Neural crest cell (in vitro differentiated cells): ENCODE results near the gene TADA2A. TPM values are rescaled to one million over a fixed set of nuclear protein-coding genes. Genes with fewer than 3 reads are reported as not detected.

Source experiments
- DNase-seq: peaks from one replicate; pipeline ENCODE4 v3.0.0; 2021; ENCODE audit warnings: low read depth, mixed read lengths, low spot score
- H3K27ac Mint-ChIP-seq: one replicate; pipeline ENCODE4 v1.8.0; 2021; ENCODE audit warnings: mild to moderate bottlenecking, mixed read lengths; ENCODE audit not compliant: unreplicated experiment
- H3K27me3 Mint-ChIP-seq: 2 replicates; pipeline ENCODE4 v1.8.0; 2021; ENCODE audit warnings: low read depth, mild to moderate bottlenecking, mixed read lengths
- H3K36me3 Mint-ChIP-seq: 2 replicates; pipeline ENCODE4 v1.8.0; 2021; ENCODE audit warnings: low read depth, mild to moderate bottlenecking, mixed read lengths
- H3K4me1 Mint-ChIP-seq: 2 replicates; pipeline ENCODE4 v1.8.0; 2021; ENCODE audit warnings: mixed read lengths
- H3K4me3 Mint-ChIP-seq: one replicate; pipeline ENCODE4 v1.8.0; 2021; ENCODE audit warnings: mild to moderate bottlenecking, mixed read lengths
- H3K9me3 Mint-ChIP-seq: 2 replicates; pipeline ENCODE4 v1.8.0; 2021; ENCODE audit warnings: mixed read lengths
- total RNA-seq: library from RNA; stranded (reverse); gene quantifications from 2 replicates; pipeline ENCODE4 v1.2.1, GENCODE V29; 2021
- TF ChIP-seq, protein P1 (sequence below): fragments of 200-600 bp; sonication (generic); conservative IDR thresholded peaks from 2 replicates; pipeline ENCODE4 v1.5.0; 2021; ENCODE audit warnings: antibody characterized with exemption, mild to moderate bottlenecking

Gene TADA2A
- total RNA-seq, 1 donor from 2014 or later = 36.5 TPM

DNA sequence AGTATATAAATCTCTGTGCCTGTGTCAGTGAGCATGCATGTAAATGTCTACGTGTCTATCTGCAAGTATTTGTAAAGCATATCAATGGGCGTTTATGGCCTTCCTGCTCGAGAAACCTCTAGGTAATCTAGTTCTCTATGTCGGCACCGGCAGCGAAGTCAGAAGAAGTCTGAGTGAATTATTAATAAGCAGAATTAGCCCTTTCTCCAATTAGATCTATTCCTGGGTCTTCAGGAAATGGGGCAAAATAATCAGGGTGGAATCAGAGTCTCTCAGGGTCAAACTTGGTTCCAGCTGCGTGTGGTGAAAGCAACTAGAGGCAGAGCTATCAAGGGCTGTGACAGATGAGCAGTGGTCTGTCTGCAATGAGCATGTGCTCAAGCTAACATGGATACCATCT lies 31.0 kb upstream of the TADA2A start, which contains the start of gene C17orf78:
C17orf78 (plus strand) TSS at position 280 of the 400 bp plus-strand sequence; CDS start at position 388, 108 bp downstream.
- H3K4me1 Mint-ChIP-seq = peaks cover 6% of the 10 kb centered on the region
- H3K36me3 Mint-ChIP-seq = no peaks in the 10 kb centered on the region
- H3K4me3 Mint-ChIP-seq = no peak within 1 kb of the TSS
- TF ChIP-seq, protein P1, sequence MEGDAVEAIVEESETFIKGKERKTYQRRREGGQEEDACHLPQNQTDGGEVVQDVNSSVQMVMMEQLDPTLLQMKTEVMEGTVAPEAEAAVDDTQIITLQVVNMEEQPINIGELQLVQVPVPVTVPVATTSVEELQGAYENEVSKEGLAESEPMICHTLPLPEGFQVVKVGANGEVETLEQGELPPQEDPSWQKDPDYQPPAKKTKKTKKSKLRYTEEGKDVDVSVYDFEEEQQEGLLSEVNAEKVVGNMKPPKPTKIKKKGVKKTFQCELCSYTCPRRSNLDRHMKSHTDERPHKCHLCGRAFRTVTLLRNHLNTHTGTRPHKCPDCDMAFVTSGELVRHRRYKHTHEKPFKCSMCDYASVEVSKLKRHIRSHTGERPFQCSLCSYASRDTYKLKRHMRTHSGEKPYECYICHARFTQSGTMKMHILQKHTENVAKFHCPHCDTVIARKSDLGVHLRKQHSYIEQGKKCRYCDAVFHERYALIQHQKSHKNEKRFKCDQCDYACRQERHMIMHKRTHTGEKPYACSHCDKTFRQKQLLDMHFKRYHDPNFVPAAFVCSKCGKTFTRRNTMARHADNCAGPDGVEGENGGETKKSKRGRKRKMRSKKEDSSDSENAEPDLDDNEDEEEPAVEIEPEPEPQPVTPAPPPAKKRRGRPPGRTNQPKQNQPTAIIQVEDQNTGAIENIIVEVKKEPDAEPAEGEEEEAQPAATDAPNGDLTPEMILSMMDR = no peak
- no peak for DNase-seq
- no peaks in the 10 kb centered on the region for H3K9me3 Mint-ChIP-seq
- H3K27ac Mint-ChIP-seq = no peak within 1 kb of the TSS
- no peaks in the 10 kb centered on the region for H3K27me3 Mint-ChIP-seq

DNA sequence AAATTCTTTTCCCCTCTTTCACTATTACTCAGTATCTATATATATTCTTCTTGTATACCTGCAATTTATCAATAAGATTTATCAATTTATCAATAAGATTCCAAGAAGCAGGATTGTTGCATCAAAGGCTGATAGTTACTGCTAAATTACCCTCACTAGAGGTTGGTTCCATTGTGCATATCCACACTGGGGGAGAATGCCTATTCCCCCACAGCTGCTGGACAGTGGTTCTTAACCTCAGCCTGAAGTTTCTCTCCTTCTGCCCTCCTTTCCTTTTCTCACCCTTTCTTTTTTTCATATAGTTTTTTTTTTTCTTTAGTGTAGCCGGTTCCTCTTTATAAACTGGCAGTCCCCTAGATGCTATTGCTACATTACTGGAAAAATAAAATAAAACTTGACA lies 24.6 kb upstream of the TADA2A start:
- H3K27ac Mint-ChIP-seq = no peak overlapping the region

DNA sequence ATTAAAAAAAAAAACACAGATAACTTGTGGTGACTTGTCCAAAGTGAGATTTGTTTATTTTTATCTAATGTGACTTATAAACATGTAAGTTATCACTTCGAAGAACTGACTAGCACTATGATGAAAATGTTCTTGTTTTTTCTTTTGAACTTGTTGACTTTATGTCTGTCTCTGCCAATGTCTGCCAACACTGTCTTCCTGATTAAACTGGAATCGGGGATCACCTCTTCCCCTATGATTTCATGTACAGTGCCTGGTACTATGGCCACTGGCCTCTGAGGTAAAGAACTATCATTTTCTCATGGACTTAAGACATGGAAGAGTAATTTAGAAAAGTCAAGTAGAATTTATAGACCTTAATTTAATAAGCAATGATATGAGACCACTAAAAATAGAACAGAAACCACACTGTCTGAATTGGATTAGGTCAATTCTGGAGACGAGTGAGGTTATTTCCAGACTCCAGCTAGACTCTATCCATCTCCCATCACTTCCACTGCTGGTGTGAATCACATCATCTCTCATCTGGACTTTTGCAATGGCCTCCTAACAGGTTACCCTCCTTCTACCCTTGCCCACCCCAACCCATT lies 22.0 kb upstream of the TADA2A start:
- Mint-ChIP-seq H3K27me3 (no peaks in the 10 kb centered on the region), H3K36me3 (peaks cover 4% of the 10 kb centered on the region), H3K9me3 (no peaks in the 10 kb centered on the region), H3K27ac (no peak overlapping the region), H3K4me1 (peaks cover 4% of the 10 kb centered on the region), H3K4me3 (no peak overlapping the region)
- no peak for DNase-seq
- TF ChIP-seq, protein P1 = no peak

More for the DNA sequence above, 24.6 kb upstream of the TADA2A start:
- DNase-seq = no peak
- TF ChIP-seq, protein P1 = no peak
- H3K27me3 Mint-ChIP-seq = no peaks in the 10 kb centered on the region
- peaks cover 4% of the 10 kb centered on the region for H3K36me3 Mint-ChIP-seq
- no peak overlapping the region for H3K4me3 Mint-ChIP-seq
- H3K9me3 Mint-ChIP-seq = no peaks in the 10 kb centered on the region
- peaks cover 4% of the 10 kb centered on the region for H3K4me1 Mint-ChIP-seq

DNA sequence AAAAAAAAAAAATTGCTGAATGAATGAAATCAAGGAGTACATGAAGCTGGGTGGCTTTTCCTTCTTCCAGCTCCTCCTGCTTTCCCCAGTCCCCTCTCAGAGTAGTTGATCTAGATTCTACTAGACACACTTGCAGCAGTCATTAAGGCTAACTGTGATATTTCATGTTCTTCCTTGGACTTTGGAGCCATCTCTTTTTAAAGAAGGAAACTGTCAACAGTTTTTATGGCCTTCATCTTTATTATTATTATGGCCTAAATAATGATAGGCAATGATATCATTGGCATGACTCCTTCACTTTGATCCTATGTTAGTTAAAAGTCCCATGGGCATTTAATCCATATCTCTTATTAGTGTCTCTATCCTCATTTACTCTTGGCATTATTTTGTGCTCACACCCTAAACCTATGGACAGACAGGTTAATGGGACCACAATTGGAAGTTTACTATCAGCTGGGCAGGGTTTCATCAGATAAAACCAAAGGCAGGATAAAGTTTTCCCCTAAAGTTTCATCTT lies 21.2 kb upstream of the TADA2A start:
- Mint-ChIP-seq H3K9me3 (no peaks in the 10 kb centered on the region), H3K27me3 (no peaks in the 10 kb centered on the region), H3K36me3 (peaks cover 4% of the 10 kb centered on the region), H3K4me3 (no peak overlapping the region), H3K27ac (no peak overlapping the region), H3K4me1 (peaks cover 4% of the 10 kb centered on the region)
- TF ChIP-seq, protein P1 = no peak
- no peak for DNase-seq

DNA sequence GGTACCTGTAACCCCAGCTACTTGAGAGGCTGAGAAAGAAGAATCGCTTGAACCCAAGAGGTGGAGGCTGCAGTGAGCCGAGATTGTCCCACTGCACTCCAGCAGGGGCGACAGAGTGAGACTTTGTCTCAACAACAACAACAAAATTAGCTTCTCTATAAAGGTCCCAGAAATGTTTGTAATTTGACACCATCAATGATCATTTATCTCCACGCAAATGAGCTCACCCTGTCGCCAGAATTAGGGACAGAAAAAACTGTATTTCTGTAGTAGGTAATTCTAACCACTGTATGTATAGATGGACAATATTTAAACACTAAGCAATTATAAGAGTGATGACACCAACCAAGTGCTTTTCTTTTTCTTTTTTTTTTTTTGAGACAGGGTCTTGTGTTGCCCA lies 20.2 kb upstream of the TADA2A start:
- H3K27me3 Mint-ChIP-seq = no peaks in the 10 kb centered on the region
- no peak overlapping the region for H3K4me3 Mint-ChIP-seq
- no peak overlapping the region for H3K27ac Mint-ChIP-seq
- peaks cover 4% of the 10 kb centered on the region for H3K4me1 Mint-ChIP-seq
- no peaks in the 10 kb centered on the region for H3K36me3 Mint-ChIP-seq
- DNase-seq = no peak
- TF ChIP-seq, protein P1 = no peak
- no peaks in the 10 kb centered on the region for H3K9me3 Mint-ChIP-seq
